ENCODE measurements around the gene UBE2QL1. TPM values are rescaled to one million over a fixed set of nuclear protein-coding genes. Genes with fewer than 3 reads are reported as not detected.

Gene UBE2QL1
- total RNA-seq, 2 experiments from 2014 or later, result not detected

DNA sequence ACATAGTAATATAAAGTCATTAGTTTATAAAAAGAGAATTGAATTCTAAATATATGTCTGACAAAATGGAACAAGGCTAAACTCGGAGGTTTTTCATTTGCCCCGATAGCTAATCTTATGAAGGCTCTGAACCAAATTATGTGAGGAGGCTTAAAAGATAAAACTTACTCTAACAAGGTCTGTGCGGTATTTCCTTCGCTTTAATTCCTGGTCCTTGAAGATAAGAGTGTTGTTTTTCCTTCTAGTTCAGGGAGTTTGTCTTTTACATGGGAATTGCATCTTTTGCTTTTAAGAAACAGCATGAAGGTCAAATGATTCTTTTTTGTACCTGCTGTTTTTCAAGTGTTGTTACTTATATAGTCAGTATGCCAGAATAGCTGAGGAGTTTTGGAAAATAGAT, 68.2 kb downstream of the UBE2QL1 start:
- Mint-ChIP-seq H3K9me3 (ENCODE audit: insufficient read depth) (no peaks in the 10 kb centered on the region), H3K36me3 (ENCODE audit: low read depth) (no peaks in the 10 kb centered on the region), H3K27me3 (ENCODE audit: low read depth) (peaks cover 11% of the 10 kb centered on the region), H3K4me3 (no peak overlapping the region), H3K4me1 (ENCODE audit: low read depth) (no peaks in the 10 kb centered on the region), H3K27ac (no peak overlapping the region)
- ChIA-PET CTCF (no interaction called here), POLR2A (no interaction called here)
- DNase-seq, result no peak
- ATAC-seq, result no peak

DNA sequence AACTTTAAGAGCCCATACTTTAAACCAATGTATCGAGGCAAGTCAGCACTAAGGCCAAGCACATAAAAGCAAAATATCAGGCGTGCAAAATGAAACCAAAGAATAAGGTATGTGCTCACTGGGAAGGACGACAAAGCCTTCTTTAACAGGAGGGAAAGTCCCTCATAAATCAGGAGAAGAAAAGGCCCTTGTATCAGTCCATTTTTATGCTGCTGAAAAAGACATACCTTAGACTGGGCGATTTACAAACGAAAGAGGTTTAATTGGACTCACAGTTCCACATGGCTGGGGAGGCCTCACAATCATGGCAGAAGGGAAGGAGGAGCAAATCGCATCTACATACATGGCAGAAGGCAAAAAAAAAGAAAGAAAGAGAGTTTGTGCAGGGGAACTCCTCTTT, 68.9 kb downstream of the UBE2QL1 start:
- Mint-ChIP-seq H3K9me3 (ENCODE audit: insufficient read depth) (no peaks in the 10 kb centered on the region), H3K36me3 (ENCODE audit: low read depth) (no peaks in the 10 kb centered on the region), H3K4me1 (ENCODE audit: low read depth) (no peaks in the 10 kb centered on the region), H3K27ac (no peak overlapping the region), H3K27me3 (ENCODE audit: low read depth) (peaks cover 9% of the 10 kb centered on the region), H3K4me3 (no peak overlapping the region)
- ChIA-PET POLR2A (no interaction called here), CTCF (no interaction called here)
- no peak for DNase-seq
- no peak for ATAC-seq

DNA sequence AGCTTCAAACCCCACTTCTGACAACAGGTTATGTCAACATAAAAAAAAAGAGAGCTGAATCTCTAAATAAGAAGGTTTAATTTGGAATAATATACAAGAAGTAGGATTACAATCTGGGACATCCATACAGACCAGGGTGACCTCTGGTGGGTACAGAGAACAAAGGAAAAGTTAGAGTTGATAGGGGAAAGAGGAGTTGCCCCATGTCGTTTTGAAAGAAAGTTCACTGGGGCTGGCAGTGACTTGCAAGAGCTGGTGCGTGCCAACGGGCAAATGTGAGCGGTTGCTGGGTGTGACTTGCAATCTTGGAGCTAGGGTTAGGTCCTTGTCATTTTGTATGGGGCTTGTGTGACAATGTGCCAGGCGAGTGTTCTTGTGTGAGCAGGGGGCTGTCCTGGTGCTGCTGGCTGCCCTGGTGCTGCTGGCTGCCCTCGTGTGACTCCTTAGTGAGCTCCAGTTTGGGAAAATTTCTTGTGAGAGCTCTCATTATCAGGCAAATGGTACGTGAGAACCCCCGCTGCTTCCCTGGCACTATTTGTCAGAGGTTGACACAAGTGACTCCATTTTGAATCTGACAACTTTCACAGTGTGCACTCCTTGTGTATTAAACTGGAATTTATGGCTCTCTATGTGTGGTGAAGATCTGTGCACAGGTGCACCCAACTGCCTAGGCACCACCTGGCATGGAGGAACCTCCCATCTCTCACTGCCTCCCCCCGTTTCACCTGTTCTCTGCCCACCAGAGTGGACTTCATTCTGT, 69.8 kb downstream of the UBE2QL1 start:
- POLR2A ChIA-PET, result no interaction called here
- DNase-seq, result no peak
- Mint-ChIP-seq H3K4me1 (ENCODE audit: low read depth) (no peaks in the 10 kb centered on the region), H3K27ac (no peak overlapping the region), H3K27me3 (ENCODE audit: low read depth) (peaks cover 9% of the 10 kb centered on the region), H3K36me3 (ENCODE audit: low read depth) (no peaks in the 10 kb centered on the region), H3K9me3 (ENCODE audit: insufficient read depth) (no peaks in the 10 kb centered on the region), H3K4me3 (no peak overlapping the region)
- no peak for ATAC-seq
- CTCF ChIA-PET, result no interaction called here

DNA sequence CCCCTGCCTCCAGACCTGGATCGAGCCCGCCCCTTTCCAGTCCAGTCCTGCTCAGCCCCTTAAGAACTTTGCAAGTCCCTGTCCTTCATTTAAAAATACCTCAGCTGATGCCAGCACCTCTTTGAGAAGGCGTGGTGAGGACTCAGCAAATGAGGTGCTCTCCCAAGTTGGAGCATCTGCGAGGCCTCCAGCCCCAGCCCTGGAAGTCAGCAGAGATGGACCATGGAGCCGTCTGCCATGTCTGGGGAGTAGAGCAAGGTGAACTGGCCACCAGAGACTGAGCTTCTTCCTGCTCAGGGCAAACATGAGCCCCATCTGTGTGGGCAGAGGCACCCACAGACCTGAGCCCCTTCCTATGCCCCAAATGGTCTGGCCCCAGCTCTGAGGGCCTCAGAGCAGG, 71.5 kb downstream of the UBE2QL1 start:
- H3K9me3 Mint-ChIP-seq (ENCODE audit: insufficient read depth), result no peaks in the 10 kb centered on the region

DNA sequence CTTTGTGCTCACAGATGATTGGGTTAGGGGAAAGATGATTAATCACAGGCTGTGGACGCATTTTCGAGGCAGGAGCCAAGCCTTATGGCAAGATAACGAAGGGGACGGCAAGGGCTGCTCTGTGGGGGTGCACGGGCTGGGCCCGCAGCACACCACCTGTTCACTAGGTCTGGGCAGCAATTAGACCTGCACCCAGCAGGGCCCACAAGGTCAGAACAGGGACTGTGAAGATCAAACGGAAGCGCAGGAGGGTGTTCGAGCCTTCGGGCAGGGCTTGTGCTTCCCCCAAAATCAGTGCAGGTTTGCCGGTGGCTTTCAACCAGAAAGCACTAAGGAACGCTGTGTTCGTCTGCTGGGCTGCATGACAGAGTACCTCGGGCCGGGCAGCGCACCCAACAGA, 73.7 kb downstream of the UBE2QL1 start:
- no peak for DNase-seq
- no peak overlapping the region for H3K4me3 Mint-ChIP-seq
- peaks cover 4% of the 10 kb centered on the region for H3K27me3 Mint-ChIP-seq (ENCODE audit: low read depth)
- no peaks in the 10 kb centered on the region for H3K9me3 Mint-ChIP-seq (ENCODE audit: insufficient read depth)
- no peak for ATAC-seq
- ChIA-PET POLR2A (no interaction called here), CTCF (no interaction called here)
- H3K27ac Mint-ChIP-seq, result no peak overlapping the region
- no peaks in the 10 kb centered on the region for H3K36me3 Mint-ChIP-seq (ENCODE audit: low read depth)
- no peaks in the 10 kb centered on the region for H3K4me1 Mint-ChIP-seq (ENCODE audit: low read depth)

More for the DNA sequence above, 71.5 kb downstream of the UBE2QL1 start:
- H3K27me3 Mint-ChIP-seq (ENCODE audit: low read depth), result peaks cover 9% of the 10 kb centered on the region
- POLR2A ChIA-PET, result no interaction called here
- ATAC-seq (no peak), DNase-seq (no peak)
- H3K36me3 Mint-ChIP-seq (ENCODE audit: low read depth), result no peaks in the 10 kb centered on the region
- H3K4me1 Mint-ChIP-seq (ENCODE audit: low read depth), result no peaks in the 10 kb centered on the region
- H3K27ac Mint-ChIP-seq, result no peak overlapping the region
- H3K4me3 Mint-ChIP-seq, result no peak overlapping the region
- CTCF ChIA-PET, result no interaction called here

- ChIA-PET CTCF (no interaction called here), POLR2A (no interaction called here)
- Mint-ChIP-seq H3K27ac (no peak overlapping the region), H3K9me3 (ENCODE audit: insufficient read depth) (no peaks in the 10 kb centered on the region), H3K4me1 (ENCODE audit: low read depth) (no peaks in the 10 kb centered on the region), H3K36me3 (ENCODE audit: low read depth) (no peaks in the 10 kb centered on the region), H3K27me3 (ENCODE audit: low read depth) (peaks cover 4% of the 10 kb centered on the region), H3K4me3 (no peak overlapping the region)
- no peak for DNase-seq
- no peak for ATAC-seq
These were observed 74.3 kb downstream of the UBE2QL1 start for GRCh38 chr5:6522923-6523322.

DNA sequence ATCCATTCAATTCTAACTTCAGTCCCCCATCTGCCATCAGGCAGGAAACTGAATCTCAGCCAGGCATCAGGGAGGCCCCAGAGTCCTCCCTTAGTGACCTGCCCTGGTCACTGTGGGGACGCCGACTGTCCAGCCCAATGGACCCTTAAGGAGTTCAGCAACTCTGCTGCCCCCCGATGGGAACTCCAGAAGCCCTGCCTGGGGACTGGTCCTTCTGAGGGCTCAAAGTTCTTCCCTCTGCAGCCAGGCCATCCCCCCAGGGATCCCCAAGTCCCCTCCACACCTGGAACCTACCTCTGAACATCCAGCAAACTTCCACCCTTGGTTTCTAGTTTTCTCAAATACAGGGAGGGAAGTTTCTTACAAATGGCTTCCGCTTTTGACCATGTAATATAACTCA, 76.8 kb downstream of the UBE2QL1 start:
- H3K4me1 Mint-ChIP-seq (ENCODE audit: low read depth), result no peaks in the 10 kb centered on the region
- ChIA-PET CTCF (no interaction called here), POLR2A (no interaction called here)
- no peaks in the 10 kb centered on the region for H3K9me3 Mint-ChIP-seq (ENCODE audit: insufficient read depth)
- no peaks in the 10 kb centered on the region for H3K36me3 Mint-ChIP-seq (ENCODE audit: low read depth)
- ATAC-seq, result no peak
- no peak overlapping the region for H3K27ac Mint-ChIP-seq
- DNase-seq, result no peak
- no peak overlapping the region for H3K4me3 Mint-ChIP-seq
- H3K27me3 Mint-ChIP-seq (ENCODE audit: low read depth), result no peaks in the 10 kb centered on the region

DNA sequence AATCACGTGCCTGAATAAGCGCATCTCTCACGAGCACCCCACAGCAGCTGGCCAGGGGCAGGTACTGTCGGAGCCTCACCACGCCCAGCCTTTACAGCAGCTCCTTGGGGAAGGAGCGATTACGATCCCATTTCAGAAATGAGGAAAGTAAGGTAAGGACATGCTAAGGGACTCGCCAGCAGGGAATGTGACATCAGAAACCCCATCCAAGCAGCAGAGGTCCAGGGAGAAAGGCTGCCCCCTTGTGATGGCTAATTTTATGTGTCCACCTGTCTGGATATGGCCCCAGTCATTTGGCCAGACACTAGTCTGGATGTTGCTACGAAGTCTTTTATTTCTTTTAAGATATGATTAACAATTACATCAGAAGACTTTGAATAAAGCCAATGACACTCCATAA, 77.3 kb downstream of the UBE2QL1 start:
- no peak overlapping the region for H3K27ac Mint-ChIP-seq
- H3K4me1 Mint-ChIP-seq (ENCODE audit: low read depth), result no peaks in the 10 kb centered on the region
- ATAC-seq (no peak), DNase-seq (no peak)
- CTCF ChIA-PET, result no interaction called here
- H3K27me3 Mint-ChIP-seq (ENCODE audit: low read depth), result no peaks in the 10 kb centered on the region
- POLR2A ChIA-PET, result no interaction called here
- H3K9me3 Mint-ChIP-seq (ENCODE audit: insufficient read depth), result no peaks in the 10 kb centered on the region
- no peaks in the 10 kb centered on the region for H3K36me3 Mint-ChIP-seq (ENCODE audit: low read depth)
- H3K4me3 Mint-ChIP-seq, result no peak overlapping the region

DNA sequence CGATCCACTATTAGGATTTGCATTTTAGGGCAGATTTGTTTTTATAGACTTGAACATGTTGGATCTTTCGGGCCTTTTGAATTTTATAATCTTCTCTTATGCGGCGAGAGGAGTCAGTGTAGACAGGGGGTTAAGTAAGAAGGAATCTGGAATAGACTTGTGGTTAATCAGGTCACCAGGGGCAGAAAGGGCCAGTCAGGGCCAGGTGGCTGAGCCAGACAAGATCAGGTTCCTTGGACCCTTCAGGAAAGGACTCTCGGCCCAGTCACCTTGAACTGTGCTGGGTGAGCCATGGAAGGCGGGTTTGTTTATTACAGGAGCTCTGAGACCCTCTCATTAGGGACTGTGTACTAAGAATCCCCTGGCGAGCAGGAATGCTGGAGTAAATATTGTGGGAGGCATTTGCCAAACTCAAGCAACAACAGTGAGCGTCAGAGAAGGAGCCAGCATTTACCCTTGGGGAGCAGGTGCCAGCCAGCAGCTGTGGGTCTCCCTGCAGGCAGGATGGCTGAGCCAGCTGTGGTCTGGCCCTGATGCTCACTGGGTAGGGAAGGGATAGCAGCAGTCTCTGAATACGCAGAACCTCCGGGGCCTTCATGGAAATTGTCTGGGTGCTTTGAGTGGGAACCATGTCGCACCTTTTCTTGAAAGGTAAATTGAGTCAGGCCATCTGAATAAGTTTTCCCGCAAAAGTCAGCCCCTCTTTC, 79.2 kb downstream of the UBE2QL1 start:
- ChIA-PET POLR2A (interaction anchor here (0.6 kb wide), 1 partner anchor 21 kb away, joined by 3 read pairs; no protein-coding TSS in a partner anchor), CTCF (no interaction called here)
- no peak overlapping the region for H3K27ac Mint-ChIP-seq
- no peak overlapping the region for H3K4me3 Mint-ChIP-seq
- H3K9me3 Mint-ChIP-seq (ENCODE audit: insufficient read depth), result no peaks in the 10 kb centered on the region
- DNase-seq (no peak), ATAC-seq (no peak)
- H3K27me3 Mint-ChIP-seq (ENCODE audit: low read depth), result peaks cover 3% of the 10 kb centered on the region
- no peaks in the 10 kb centered on the region for H3K36me3 Mint-ChIP-seq (ENCODE audit: low read depth)
- H3K4me1 Mint-ChIP-seq (ENCODE audit: low read depth), result no peaks in the 10 kb centered on the region

DNA sequence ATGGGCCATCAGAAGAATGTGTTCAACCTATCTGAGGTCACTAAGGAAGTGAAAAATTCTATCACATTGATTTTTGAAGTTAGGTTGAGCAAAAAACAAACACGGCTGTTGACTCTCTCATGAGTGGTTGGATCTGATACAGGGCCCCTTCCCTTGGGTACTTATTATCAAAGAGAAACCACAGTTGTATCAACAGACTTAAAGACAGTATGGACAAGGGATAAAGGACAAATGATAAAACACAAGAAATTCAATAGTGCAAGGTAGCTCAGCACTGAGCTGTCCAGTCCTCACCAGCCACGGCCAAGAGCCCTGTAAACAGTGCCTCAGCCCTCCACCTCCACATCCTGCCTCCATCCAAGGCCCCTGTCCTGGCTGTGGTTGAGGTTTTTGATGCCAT, 86.9 kb downstream of the UBE2QL1 start:
- Mint-ChIP-seq H3K9me3 (ENCODE audit: insufficient read depth) (no peaks in the 10 kb centered on the region), H3K4me3 (no peak overlapping the region), H3K27ac (no peak overlapping the region), H3K4me1 (ENCODE audit: low read depth) (no peaks in the 10 kb centered on the region), H3K36me3 (ENCODE audit: low read depth) (no peaks in the 10 kb centered on the region), H3K27me3 (ENCODE audit: low read depth) (peaks cover 12% of the 10 kb centered on the region)
- POLR2A ChIA-PET, result no interaction called here
- DNase-seq (no peak), ATAC-seq (no peak)
- CTCF ChIA-PET, result no interaction called here

DNA sequence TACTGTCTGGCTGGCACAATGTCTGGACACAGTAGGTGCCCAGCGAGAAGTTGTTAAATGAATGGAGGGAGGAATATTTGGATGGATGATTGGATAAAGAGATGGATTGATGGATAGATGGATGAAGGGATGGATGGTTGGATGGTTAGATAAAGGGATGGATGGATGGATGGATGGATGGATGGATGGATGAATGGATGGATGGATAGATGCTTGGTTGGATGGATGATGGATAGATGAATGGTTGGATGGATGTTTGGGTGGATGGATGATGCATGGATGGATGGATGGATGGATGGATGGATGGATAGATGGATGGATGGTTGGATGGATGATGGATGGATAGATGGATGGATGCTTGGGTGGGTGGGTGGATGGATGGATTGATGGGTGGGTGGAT, 90.4 kb downstream of the UBE2QL1 start:
- H3K27me3 Mint-ChIP-seq (ENCODE audit: low read depth), result peaks cover 7% of the 10 kb centered on the region
- H3K27ac Mint-ChIP-seq, result no peak overlapping the region
- H3K36me3 Mint-ChIP-seq (ENCODE audit: low read depth), result no peaks in the 10 kb centered on the region
- H3K9me3 Mint-ChIP-seq (ENCODE audit: insufficient read depth), result no peaks in the 10 kb centered on the region
- ChIA-PET CTCF (no interaction called here), POLR2A (no interaction called here)
- no peaks in the 10 kb centered on the region for H3K4me1 Mint-ChIP-seq (ENCODE audit: low read depth)
- ATAC-seq (no peak), DNase-seq (no peak)
- no peak overlapping the region for H3K4me3 Mint-ChIP-seq

GRCh38 chr5:6540111-6540827, 91.6 kb downstream of the UBE2QL1 start:
- no peak for ATAC-seq
- peaks cover 7% of the 10 kb centered on the region for H3K27me3 Mint-ChIP-seq (ENCODE audit: low read depth)
- H3K9me3 Mint-ChIP-seq (ENCODE audit: insufficient read depth), result no peaks in the 10 kb centered on the region
- H3K27ac Mint-ChIP-seq, result no peak overlapping the region
- no peaks in the 10 kb centered on the region for H3K36me3 Mint-ChIP-seq (ENCODE audit: low read depth)
- no peaks in the 10 kb centered on the region for H3K4me1 Mint-ChIP-seq (ENCODE audit: low read depth)
- ChIA-PET CTCF (no interaction called here), POLR2A (no interaction called here)
- H3K4me3 Mint-ChIP-seq, result no peak overlapping the region
- no peak for DNase-seq
